A673 (cell line): ENCODE measurements around the gene HS3ST3A1. TPM values are rescaled to one million over a fixed set of nuclear protein-coding genes. Genes with fewer than 3 reads are reported as not detected.

Experiments
- BruUV-seq: library from RNA; stranded (reverse); fragments of 400-500 nt; replicated peaks from 2 replicates; lab custom pipeline; 2021; lab: Mats Ljungman, UMichigan
- CTCF ChIA-PET: fragments of 300-600 bp; sonication (Branson Sonifier 250); formaldehyde crosslinking; loops from one replicate; lab custom pipeline; 2022; ENCODE audit warnings: antibody characterized with exemption; lab: Charles Lee
- POLR2A ChIA-PET: fragments of 300-600 bp; sonication (Branson Sonifier 250); formaldehyde crosslinking; loops from one replicate; lab custom pipeline; 2022; ENCODE audit warnings: antibody characterized with exemption; ENCODE audit not compliant: low non-redundant PET; lab: Charles Lee
- DNase-seq: peaks from one replicate; pipeline ENCODE4 v3.0.0-alpha.2; 2015; ENCODE audit warnings: low spot score
- H3K27ac ChIP-seq: fragments of 200-600 bp; sonication (generic); 2 replicates; pipeline ENCODE4 v1.5.1; 2016; ENCODE audit warnings: mixed run types, low read depth, mild to moderate bottlenecking, mixed read lengths, antibody characterized with exemption, low read length; ENCODE audit not compliant: poor library complexity, severe bottlenecking
- H3K27me3 ChIP-seq: fragments of 200-600 bp; sonication (generic); replicated peaks from 2 replicates; pipeline ENCODE4 v1.6.1; 2017; ENCODE audit warnings: mixed run types, low read depth, mild to moderate bottlenecking, mixed read lengths, antibody characterized with exemption, low read length; ENCODE audit not compliant: insufficient read depth, poor library complexity
- H3K36me3 ChIP-seq: fragments of 200-600 bp; sonication (generic); 2 replicates; pipeline ENCODE4 v1.6.1; 2016; ENCODE audit warnings: mixed run types, mild to moderate bottlenecking, mixed read lengths, antibody characterized with exemption, low read length; ENCODE audit not compliant: insufficient read depth, poor library complexity, severe bottlenecking
- H3K4me1 ChIP-seq: fragments of 200-600 bp; sonication (generic); 2 replicates; pipeline ENCODE4 v1.6.1; 2017; ENCODE audit warnings: mixed run types, mild to moderate bottlenecking, mixed read lengths, antibody characterized with exemption, low read length; ENCODE audit not compliant: insufficient read depth, poor library complexity, severe bottlenecking
- H3K4me3 ChIP-seq: fragments of 200-600 bp; sonication (generic); 2 replicates; pipeline ENCODE4 v1.5.1; 2016; ENCODE audit warnings: low read depth, mixed run types, mild to moderate bottlenecking, mixed read lengths, low read length; ENCODE audit not compliant: poor library complexity, severe bottlenecking
- H3K9me3 ChIP-seq: fragments of 200-600 bp; sonication (generic); 2 replicates; pipeline ENCODE4 v1.6.1; 2016; ENCODE audit warnings: mixed run types, low read depth, mild to moderate bottlenecking, mixed read lengths, antibody characterized with exemption, low read length; ENCODE audit not compliant: poor library complexity, severe bottlenecking
- CTCF ChIP-seq: fragments of 300-800, 200-600 bp; sonication (generic); conservative IDR thresholded peaks from 2 replicates; pipeline ENCODE4 v1.5.1; 2017; ENCODE audit warnings: low read depth, mild to moderate bottlenecking, antibody characterized with exemption, low read length, moderate library complexity, mixed read lengths
- EZH2 ChIP-seq: fragments of 200-600 bp; sonication (generic); IDR thresholded peaks from 2 replicates; pipeline ENCODE4 v1.6.1; 2017; ENCODE audit warnings: borderline replicate concordance, low read depth, mild to moderate bottlenecking, mixed read lengths, antibody characterized with exemption, low read length; ENCODE audit not compliant: poor library complexity, severe bottlenecking
- intact Hi-C: fragments of 100-400 bp; cut with micrococcal nuclease; formaldehyde crosslinking; loops from one replicate; pipeline ENCODE4 v1.10.0; 2022; ENCODE audit not compliant: unreplicated experiment
- total RNA-seq: library from RNA; stranded (reverse); gene quantifications from 2 replicates; pipeline ENCODE4 v1.2.3, GENCODE V29; 2021

Gene HS3ST3A1
- total RNA-seq, 1 experiment from 2014 or later = not detected

DNA sequence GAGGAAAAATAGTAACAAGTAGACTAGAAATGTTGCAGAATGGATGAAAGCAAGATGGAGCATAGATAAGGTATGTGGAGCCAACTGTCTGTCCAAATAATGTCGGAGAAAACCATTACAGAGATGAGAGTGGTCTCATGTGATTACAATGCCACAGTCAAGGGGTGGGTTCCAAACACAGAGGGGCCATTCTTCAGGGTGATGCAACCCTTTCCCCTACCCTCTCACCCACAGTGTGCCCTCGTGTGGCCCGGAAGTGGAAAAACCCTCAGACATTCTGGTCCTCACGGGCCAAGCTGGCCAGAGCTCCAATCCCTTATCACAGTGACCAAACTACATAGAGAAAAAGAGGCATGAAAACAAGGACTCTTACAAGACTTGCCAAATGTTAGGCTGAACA is 17.7 kb upstream of the HS3ST3A1 start:
- POLR2A ChIA-PET = no interaction called here
- CTCF ChIA-PET = no interaction called here

GRCh38 chr17:13616031-13616430 is 14.3 kb upstream of the HS3ST3A1 start:
- H3K4me3 ChIP-seq = no peak overlapping the region
- H3K4me1 ChIP-seq = no peaks in the 10 kb centered on the region
- H3K27ac ChIP-seq = no peak overlapping the region
- no peaks in the 10 kb centered on the region for H3K27me3 ChIP-seq
- TF ChIP-seq CTCF (no peak), EZH2 (no peak)
- no TSS peak for BruUV-seq
- CTCF ChIA-PET = no interaction called here
- no peaks in the 10 kb centered on the region for H3K9me3 ChIP-seq
- intact Hi-C loops = loop anchor here (10.0 kb wide), 1 partner anchor 91 kb away; no protein-coding TSS in a partner anchor
- H3K36me3 ChIP-seq = no peaks in the 10 kb centered on the region
- DNase-seq = no peak
- POLR2A ChIA-PET = interaction anchor here (0.6 kb wide), 1 partner anchor 135 kb away, joined by 3 read pairs; no protein-coding TSS in a partner anchor

More for the DNA sequence above, 17.7 kb upstream of the HS3ST3A1 start:
- TF ChIP-seq CTCF = no peak
- TF ChIP-seq EZH2 = no peak
- intact Hi-C loops = loop anchor here (10.0 kb wide), 1 partner anchor 95 kb away; no protein-coding TSS in a partner anchor
- no TSS peak for BruUV-seq
- H3K36me3 ChIP-seq = no peaks in the 10 kb centered on the region
- no peaks in the 10 kb centered on the region for H3K4me1 ChIP-seq
- H3K27ac ChIP-seq = no peak overlapping the region
- no peak overlapping the region for H3K4me3 ChIP-seq
- no peaks in the 10 kb centered on the region for H3K27me3 ChIP-seq
- peaks cover 6% of the 10 kb centered on the region for H3K9me3 ChIP-seq
- DNase-seq = no peak

DNA sequence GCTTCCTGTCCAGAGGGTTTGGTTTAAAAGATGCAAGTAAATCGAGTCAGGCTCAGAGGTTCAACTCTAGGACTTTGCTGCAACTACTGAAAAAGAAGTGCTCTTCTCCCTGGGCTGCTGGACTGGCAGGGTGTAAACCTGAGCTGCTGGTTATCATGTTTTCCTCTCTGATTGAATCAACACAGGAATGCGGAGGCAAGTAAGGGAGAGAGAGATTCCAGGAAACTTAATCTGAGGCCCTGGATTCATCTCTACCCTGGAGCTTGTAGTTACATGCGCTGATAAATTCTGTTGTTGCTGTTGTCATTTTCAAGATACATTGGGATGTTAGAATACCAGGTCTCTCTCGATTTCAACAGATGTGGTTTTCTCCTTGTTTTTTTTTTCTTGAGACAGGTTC is 8.2 kb upstream of the HS3ST3A1 start:
- H3K36me3 ChIP-seq = no peaks in the 10 kb centered on the region

More for the DNA sequence above, 8.2 kb upstream of the HS3ST3A1 start:
- no peak overlapping the region for H3K27ac ChIP-seq
- no peak for TF ChIP-seq CTCF
- TF ChIP-seq EZH2 = no peak
- no TSS peak for BruUV-seq
- DNase-seq = no peak
- CTCF ChIA-PET = no interaction called here
- no peaks in the 10 kb centered on the region for H3K27me3 ChIP-seq
- intact Hi-C loops = loop anchor here (10.0 kb wide), 1 partner anchor 85 kb away; no protein-coding TSS in a partner anchor
- no peaks in the 10 kb centered on the region for H3K9me3 ChIP-seq
- POLR2A ChIA-PET = no interaction called here
- H3K4me3 ChIP-seq = no peak overlapping the region
- no peaks in the 10 kb centered on the region for H3K4me1 ChIP-seq
